HepG2 (cell line): Measurements from ENCODE around the gene SLCO6A1.

ENCODE experiments used
- MYC ChIP-seq: sonication (generic); formaldehyde crosslinking; IDR thresholded peaks from 2 replicates; pipeline ENCODE4 v1.9.0; 2021; ENCODE audit warnings: missing genetic modification reagents, borderline replicate concordance
- TAF1 ChIP-seq: sonication (generic); formaldehyde crosslinking; IDR thresholded peaks from 2 replicates; pipeline ENCODE4 v1.4.0; 2020; ENCODE audit warnings: missing genetic modification reagents

- TF ChIP-seq MYC (CRISPR knock-in tag) = no peak
- no peak for TF ChIP-seq TAF1 (CRISPR knock-in tag)
Observed at GRCh38 chr5:102433473-102433872, 65.3 kb downstream of the SLCO6A1 start.
